MM.1S (cell line): Measurements from ENCODE around the gene SLC6A13.
"Not testable (repeated sequence)": the region's sequence is repeated elsewhere in the genome, so short reads cannot be mapped to it uniquely, and the experiment has no call there.

Experiments used
- DNase-seq: peaks from one replicate; pipeline ENCODE4 v3.0.0-alpha.2; 2015
- H2AFZ ChIP-seq: fragments of 300-600 bp; sonication (generic); 2 replicates; pipeline ENCODE4 v1.6.0; 2016; ENCODE audit warnings: antibody characterized with exemption, low read length
- H3F3A ChIP-seq: fragments of 300-600 bp; sonication (generic); 2 replicates; pipeline ENCODE4 v1.6.1; 2016; ENCODE audit warnings: mild to moderate bottlenecking, antibody characterized with exemption, low read length, moderate library complexity, mixed read lengths; ENCODE audit not compliant: insufficient read depth
- H3K27ac ChIP-seq: fragments of 300-600 bp; sonication (generic); 2 replicates; pipeline ENCODE4 v1.5.1; 2016; ENCODE audit warnings: mild to moderate bottlenecking, low read length
- H3K27me3 ChIP-seq: fragments of 300-600 bp; sonication (generic); replicated peaks from 2 replicates; pipeline ENCODE4 v1.6.0; 2016; ENCODE audit warnings: low read length; ENCODE audit not compliant: insufficient read depth
- H3K36me3 ChIP-seq: fragments of 300-600 bp; sonication (generic); replicated peaks from 2 replicates; pipeline ENCODE4 v1.6.1; 2016; ENCODE audit warnings: mild to moderate bottlenecking, low read length, mixed read lengths; ENCODE audit not compliant: insufficient read depth
- H3K4me1 ChIP-seq: fragments of 300-600 bp; sonication (generic); 2 replicates; pipeline ENCODE4 v1.6.1; 2016; ENCODE audit warnings: low read length, mixed read lengths
- H3K4me2 ChIP-seq: fragments of 300-600 bp; sonication (generic); 2 replicates; pipeline ENCODE4 v1.6.0; 2016; ENCODE audit warnings: low read depth, low read length
- H3K4me3 ChIP-seq: fragments of 300-600 bp; sonication (generic); 2 replicates; pipeline ENCODE4 v1.5.1; 2016; ENCODE audit warnings: low read length, mixed read lengths
- H3K79me2 ChIP-seq: fragments of 300-600 bp; sonication (generic); 2 replicates; pipeline ENCODE4 v1.6.1; 2016; ENCODE audit warnings: mixed run types, low read length, mixed read lengths
- H3K9ac ChIP-seq: fragments of 300-600 bp; sonication (generic); 2 replicates; pipeline ENCODE4 v1.6.1; 2016; ENCODE audit warnings: low read length, mixed read lengths
- H3K9me2 ChIP-seq: fragments of 300-600 bp; sonication (generic); replicated peaks from 2 replicates; pipeline ENCODE4 v1.6.1; 2016; ENCODE audit warnings: mild to moderate bottlenecking, low read length, mixed read lengths; ENCODE audit not compliant: insufficient read depth
- H3K9me3 ChIP-seq: fragments of 300-600 bp; sonication (generic); replicated peaks from 2 replicates; pipeline ENCODE4 v1.6.1; 2016; ENCODE audit warnings: mild to moderate bottlenecking, low read length, mixed read lengths; ENCODE audit not compliant: insufficient read depth
- H4K20me1 ChIP-seq: fragments of 300-600 bp; sonication (generic); 2 replicates; pipeline ENCODE4 v1.6.1; 2016; ENCODE audit warnings: mild to moderate bottlenecking, low read length, moderate library complexity, mixed read lengths; ENCODE audit not compliant: insufficient read depth
- EZH2 ChIP-seq: fragments of 300-600 bp; sonication (generic); optimal IDR thresholded peaks from 2 replicates; pipeline ENCODE3; 2017; ENCODE audit warnings: low read depth, mild to moderate bottlenecking, antibody characterized with exemption, low read length, mixed read lengths
- EZH2phosphoT487 ChIP-seq: fragments of 300-600 bp; sonication (generic); IDR thresholded peaks from 2 replicates; pipeline ENCODE4 v1.6.1; 2018; ENCODE audit warnings: antibody characterized with exemption, low read length
- TF ChIP-seq, protein P1 (sequence below): fragments of 300-600 bp; sonication (generic); IDR thresholded peaks from 2 replicates; pipeline ENCODE4 v1.5.1; 2016; ENCODE audit warnings: antibody characterized with exemption, low read length, mixed read lengths

SLC6A13 gene

GRCh38 chr12:237026-237815 is 25.4 kb downstream of the SLC6A13 start:
- H3F3A ChIP-seq: no peaks in the 10 kb centered on the region
- H4K20me1 ChIP-seq: no peaks in the 10 kb centered on the region
- H3K36me3 ChIP-seq: no peaks in the 10 kb centered on the region
- no peak for DNase-seq
- no peak overlapping the region for H2AFZ ChIP-seq
- no peaks in the 10 kb centered on the region for H3K4me1 ChIP-seq
- H3K27ac ChIP-seq: no peak overlapping the region
- H3K9ac ChIP-seq: no peak overlapping the region
- TF ChIP-seq, protein P1, sequence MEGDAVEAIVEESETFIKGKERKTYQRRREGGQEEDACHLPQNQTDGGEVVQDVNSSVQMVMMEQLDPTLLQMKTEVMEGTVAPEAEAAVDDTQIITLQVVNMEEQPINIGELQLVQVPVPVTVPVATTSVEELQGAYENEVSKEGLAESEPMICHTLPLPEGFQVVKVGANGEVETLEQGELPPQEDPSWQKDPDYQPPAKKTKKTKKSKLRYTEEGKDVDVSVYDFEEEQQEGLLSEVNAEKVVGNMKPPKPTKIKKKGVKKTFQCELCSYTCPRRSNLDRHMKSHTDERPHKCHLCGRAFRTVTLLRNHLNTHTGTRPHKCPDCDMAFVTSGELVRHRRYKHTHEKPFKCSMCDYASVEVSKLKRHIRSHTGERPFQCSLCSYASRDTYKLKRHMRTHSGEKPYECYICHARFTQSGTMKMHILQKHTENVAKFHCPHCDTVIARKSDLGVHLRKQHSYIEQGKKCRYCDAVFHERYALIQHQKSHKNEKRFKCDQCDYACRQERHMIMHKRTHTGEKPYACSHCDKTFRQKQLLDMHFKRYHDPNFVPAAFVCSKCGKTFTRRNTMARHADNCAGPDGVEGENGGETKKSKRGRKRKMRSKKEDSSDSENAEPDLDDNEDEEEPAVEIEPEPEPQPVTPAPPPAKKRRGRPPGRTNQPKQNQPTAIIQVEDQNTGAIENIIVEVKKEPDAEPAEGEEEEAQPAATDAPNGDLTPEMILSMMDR: no peak
- TF ChIP-seq EZH2 (no peak), EZH2phosphoT487 (no peak)
- H3K9me3 ChIP-seq: no peaks in the 10 kb centered on the region
- H3K4me2 ChIP-seq: no peak overlapping the region
- H3K9me2 ChIP-seq: no peaks in the 10 kb centered on the region
- peaks cover 36% of the 10 kb centered on the region for H3K27me3 ChIP-seq
- no peak overlapping the region for H3K4me3 ChIP-seq
- H3K79me2 ChIP-seq: no peaks in the 10 kb centered on the region

DNA sequence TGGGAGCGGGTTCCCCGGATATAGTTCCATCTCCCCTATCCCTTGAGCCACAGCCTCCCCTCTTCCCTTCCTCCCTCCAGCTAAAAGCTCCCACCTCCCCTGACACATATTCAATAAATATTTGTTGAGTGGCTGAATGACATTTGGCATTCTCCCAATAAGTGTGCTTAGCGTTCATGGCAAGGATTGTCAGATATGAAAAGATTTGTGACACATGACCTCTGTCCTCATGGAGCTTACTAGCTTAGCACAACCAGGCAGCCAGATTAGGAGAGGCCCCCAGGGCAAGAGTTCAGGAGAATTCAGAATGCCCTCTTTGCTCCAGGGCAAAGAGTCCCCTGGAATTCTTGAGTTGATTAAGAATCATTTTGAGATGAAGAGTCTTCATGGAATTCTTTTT is 26.2 kb downstream of the SLC6A13 start:
- H4K20me1 ChIP-seq: no peaks in the 10 kb centered on the region
- no peaks in the 10 kb centered on the region for H3F3A ChIP-seq
- H3K4me2 ChIP-seq: no peak overlapping the region
- no peaks in the 10 kb centered on the region for H3K9me2 ChIP-seq
- no peaks in the 10 kb centered on the region for H3K4me1 ChIP-seq
- H3K36me3 ChIP-seq: no peaks in the 10 kb centered on the region
- H3K79me2 ChIP-seq: no peaks in the 10 kb centered on the region
- no peak overlapping the region for H3K27ac ChIP-seq
- no peak for DNase-seq
- peaks cover 35% of the 10 kb centered on the region for H3K27me3 ChIP-seq
- H3K4me3 ChIP-seq: no peak overlapping the region
- TF ChIP-seq EZH2 (no peak), EZH2phosphoT487 (no peak)
- TF ChIP-seq, protein P1: no peak
- H3K9me3 ChIP-seq: no peaks in the 10 kb centered on the region
- no peak overlapping the region for H3K9ac ChIP-seq
- no peak overlapping the region for H2AFZ ChIP-seq

- H3K27ac ChIP-seq, H3K4me2 ChIP-seq, H3K9ac ChIP-seq, H3K9me2 ChIP-seq, H3K79me2 ChIP-seq, DNase-seq, H3K4me1 ChIP-seq, H3F3A ChIP-seq, H3K9me3 ChIP-seq, H4K20me1 ChIP-seq, H2AFZ ChIP-seq, H3K4me3 ChIP-seq, H3K36me3 ChIP-seq: not testable (repeated sequence)
- H3K27me3 ChIP-seq: peaks cover 39% of the 10 kb centered on the region
Measured at GRCh38 chr12:235967-236366, 26.7 kb downstream of the SLC6A13 start.

- Histone ChIP-seq H3K4me3 (no peak overlapping the region), H3K79me2 (no peaks in the 10 kb centered on the region), H2AFZ (no peak overlapping the region), H3K27ac (no peak overlapping the region), H3K9me2 (no peaks in the 10 kb centered on the region), H3F3A (no peaks in the 10 kb centered on the region), H4K20me1 (no peaks in the 10 kb centered on the region), H3K9me3 (no peaks in the 10 kb centered on the region), H3K4me1 (no peaks in the 10 kb centered on the region), H3K27me3 (peaks cover 49% of the 10 kb centered on the region), H3K4me2 (no peak overlapping the region), H3K36me3 (no peaks in the 10 kb centered on the region), H3K9ac (no peak overlapping the region)
- no peak for DNase-seq
- TF ChIP-seq, protein P1: no peak
- TF ChIP-seq EZH2: no peak
- no peak for TF ChIP-seq EZH2phosphoT487
Measured at GRCh38 chr12:234891-235415, 27.7 kb downstream of the SLC6A13 start.
